ENCODE results near the gene PDS5A. TPM values are rescaled to one million over a fixed set of nuclear protein-coding genes. Genes with fewer than 3 reads are reported as not detected.
A peak's percentile ranks its signal among the peaks of the same experiment; 100 is the strongest.

The PDS5A gene
- total and polyA plus RNA-seq, 9 of the 15 experiments (the other 6 are each of a cell fraction or from before 2014, with no cell fraction given), result 16.4 to 85.4 (median 70.0) TPM

DNA sequence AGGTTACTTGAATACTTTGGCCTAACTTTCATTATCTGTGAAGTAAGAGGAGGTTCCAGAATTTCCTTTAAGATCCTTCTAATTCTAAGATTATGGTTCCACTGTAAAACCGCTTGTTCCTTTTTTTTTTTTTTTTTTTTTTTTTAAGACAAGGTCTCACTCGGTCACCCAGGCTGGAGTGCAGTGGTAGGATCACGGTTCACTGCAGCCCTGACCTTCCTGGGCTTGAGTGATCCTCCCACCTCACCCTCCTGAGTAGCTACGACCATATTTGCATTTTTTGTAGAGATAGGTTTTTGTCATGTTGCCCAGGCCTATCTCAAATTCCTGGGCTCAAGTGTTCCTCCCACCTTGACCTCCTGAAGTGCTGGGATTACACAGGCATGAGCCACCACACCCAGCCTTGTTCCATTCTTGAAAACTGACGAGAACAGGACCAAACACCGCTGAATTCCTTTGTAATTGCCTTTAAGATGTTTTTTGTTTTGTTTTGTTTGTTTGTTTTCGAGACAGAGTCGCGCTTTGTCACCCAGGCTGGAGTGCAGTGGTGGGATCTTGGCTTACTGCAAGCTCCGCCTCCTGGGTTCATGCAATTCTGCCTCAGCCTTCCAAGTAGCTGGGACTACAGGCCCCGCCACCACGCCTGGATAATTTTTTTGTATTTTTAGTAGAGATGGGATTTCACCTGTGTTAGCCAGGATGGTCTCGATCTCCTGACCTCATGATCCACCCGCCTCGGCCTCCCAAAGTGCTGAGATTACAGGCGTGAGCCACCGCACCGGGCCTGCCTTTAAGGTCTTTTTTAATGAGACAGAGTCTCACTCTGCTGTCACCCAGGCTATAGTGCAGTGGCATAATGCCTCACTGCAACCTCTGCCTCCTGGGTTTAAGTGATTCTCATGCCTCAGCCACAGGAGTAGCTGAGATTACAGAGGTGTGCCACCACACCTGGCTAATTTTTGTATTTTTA, 6.8 kb downstream of the PDS5A start (continued):
- TF ChIP-seq TCF3 (CRISPR knock-in tag; IDR thresholded peaks at IDR 0.05) (peak; percentile 77), KDM1A (IDR thresholded peaks at IDR 0.05) (peak; percentile 87 to 89), ATF1 (CRISPR knock-in tag; IDR thresholded peaks at IDR 0.05) (no peak), ATF1 (tag; IDR thresholded peaks at IDR 0.05) (peak; percentile 50; the same call in 1 of the 2 replicates), CXXC5 (CRISPR knock-in tag; IDR thresholded peaks at IDR 0.05) (peak; percentile 31; the same call in 1 of the 2 replicates), SRF (CRISPR knock-in tag; IDR thresholded peaks at IDR 0.05) (peak in 1 of 2 experiments; percentile 72; a peak in 1 of 4 replicates), L3MBTL2 (IDR thresholded peaks at IDR 0.05) (peak; percentile 38; the same call in 1 of the 2 replicates), SMARCC2 (IDR thresholded peaks at IDR 0.05; ENCODE audit: low read depth) (0 out of 2 replicates have a peak, but pooled peaks have one; percentile 21), NCOR1 (IDR thresholded peaks at IDR 0.05) (peak; percentile 71), CBFA2T2 (conservative IDR thresholded peaks at IDR 0.05) (peak; percentile 77), STAT5B (CRISPR knock-in tag; IDR thresholded peaks at IDR 0.05) (no peak), SMARCB1 (IDR thresholded peaks at IDR 0.05; ENCODE audit: insufficient read length, low read depth) (no peak), CAMTA2 (CRISPR knock-in tag; conservative IDR thresholded peaks at IDR 0.05) (no peak)
- TF ChIP-seq, protein P1, sequence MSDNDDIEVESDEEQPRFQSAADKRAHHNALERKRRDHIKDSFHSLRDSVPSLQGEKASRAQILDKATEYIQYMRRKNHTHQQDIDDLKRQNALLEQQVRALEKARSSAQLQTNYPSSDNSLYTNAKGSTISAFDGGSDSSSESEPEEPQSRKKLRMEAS (CRISPR knock-in tag; IDR thresholded peaks at IDR 0.05), result peak; percentile 48; the same call in 1 of the 2 replicates
- TF ChIP-seq, protein P2, sequence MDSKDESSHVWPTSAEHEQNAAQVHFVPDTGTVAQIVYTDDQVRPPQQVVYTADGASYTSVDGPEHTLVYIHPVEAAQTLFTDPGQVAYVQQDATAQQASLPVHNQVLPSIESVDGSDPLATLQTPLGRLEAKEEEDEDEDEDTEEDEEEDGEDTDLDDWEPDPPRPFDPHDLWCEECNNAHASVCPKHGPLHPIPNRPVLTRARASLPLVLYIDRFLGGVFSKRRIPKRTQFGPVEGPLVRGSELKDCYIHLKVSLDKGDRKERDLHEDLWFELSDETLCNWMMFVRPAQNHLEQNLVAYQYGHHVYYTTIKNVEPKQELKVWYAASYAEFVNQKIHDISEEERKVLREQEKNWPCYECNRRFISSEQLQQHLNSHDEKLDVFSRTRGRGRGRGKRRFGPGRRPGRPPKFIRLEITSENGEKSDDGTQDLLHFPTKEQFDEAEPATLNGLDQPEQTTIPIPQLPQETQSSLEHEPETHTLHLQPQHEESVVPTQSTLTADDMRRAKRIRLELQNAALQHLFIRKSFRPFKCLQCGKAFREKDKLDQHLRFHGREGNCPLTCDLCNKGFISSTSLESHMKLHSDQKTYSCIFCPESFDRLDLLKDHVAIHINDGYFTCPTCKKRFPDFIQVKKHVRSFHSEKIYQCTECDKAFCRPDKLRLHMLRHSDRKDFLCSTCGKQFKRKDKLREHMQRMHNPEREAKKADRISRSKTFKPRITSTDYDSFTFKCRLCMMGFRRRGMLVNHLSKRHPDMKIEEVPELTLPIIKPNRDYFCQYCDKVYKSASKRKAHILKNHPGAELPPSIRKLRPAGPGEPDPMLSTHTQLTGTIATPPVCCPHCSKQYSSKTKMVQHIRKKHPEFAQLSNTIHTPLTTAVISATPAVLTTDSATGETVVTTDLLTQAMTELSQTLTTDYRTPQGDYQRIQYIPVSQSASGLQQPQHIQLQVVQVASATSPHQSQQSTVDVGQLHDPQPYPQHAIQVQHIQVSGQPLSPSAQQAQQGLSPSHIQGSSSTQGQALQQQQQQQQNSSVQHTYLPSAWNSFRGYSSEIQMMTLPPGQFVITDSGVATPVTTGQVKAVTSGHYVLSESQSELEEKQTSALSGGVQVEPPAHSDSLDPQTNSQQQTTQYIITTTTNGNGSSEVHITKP (IDR thresholded peaks at IDR 0.05; ENCODE audit: partially characterized antibody), result peak; percentile 60
- TF ChIP-seq, protein P3, sequence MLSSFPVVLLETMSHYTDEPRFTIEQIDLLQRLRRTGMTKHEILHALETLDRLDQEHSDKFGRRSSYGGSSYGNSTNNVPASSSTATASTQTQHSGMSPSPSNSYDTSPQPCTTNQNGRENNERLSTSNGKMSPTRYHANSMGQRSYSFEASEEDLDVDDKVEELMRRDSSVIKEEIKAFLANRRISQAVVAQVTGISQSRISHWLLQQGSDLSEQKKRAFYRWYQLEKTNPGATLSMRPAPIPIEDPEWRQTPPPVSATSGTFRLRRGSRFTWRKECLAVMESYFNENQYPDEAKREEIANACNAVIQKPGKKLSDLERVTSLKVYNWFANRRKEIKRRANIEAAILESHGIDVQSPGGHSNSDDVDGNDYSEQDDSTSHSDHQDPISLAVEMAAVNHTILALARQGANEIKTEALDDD (IDR thresholded peaks at IDR 0.05), result peak; percentile 67

Measured in K562 (cell line).